Measurements from ENCODE around the gene PRKCG. TPM values are rescaled to one million over a fixed set of nuclear protein-coding genes. Genes with fewer than 3 reads are reported as not detected.
A peak's percentile ranks its signal among the peaks of the same experiment; 100 is the strongest.

The PRKCG gene
- total RNA-seq, 4 donors from 2014 or later = not detected

- H3K9me3 ChIP-seq = no peaks in the 10 kb centered on the region
- intact Hi-C loops (cut with DNase I) = loop anchor here (10.0 kb wide), 1 partner anchor 176 kb away; no protein-coding TSS in a partner anchor
- DNase-seq = no peak
- no peaks in the 10 kb centered on the region for H3K36me3 ChIP-seq
- H3K4me3 ChIP-seq = no peak overlapping the region
- peak overlapping the region in 2 of 4 donors; percentile 34 to 49 for H3K27ac ChIP-seq
- H3K4me1 ChIP-seq = peaks cover 0 to 22% (median 0%) of the 10 kb centered on the region in 3 donors
- peaks cover 0 to 21% (median 0%) of the 10 kb centered on the region in 4 donors for H3K27me3 ChIP-seq
- no peak for TF ChIP-seq POLR2A (IDR thresholded peaks at IDR 0.05)
- no peak for TF ChIP-seq CTCF (IDR thresholded peaks at IDR 0.05)
- 59 to 66% methylated on average over 11 of the region's 11 CpGs for WGBS, 2 donors
These were observed 32.7 kb upstream of the PRKCG start for GRCh38 chr19:53849237-53849676.

DNA sequence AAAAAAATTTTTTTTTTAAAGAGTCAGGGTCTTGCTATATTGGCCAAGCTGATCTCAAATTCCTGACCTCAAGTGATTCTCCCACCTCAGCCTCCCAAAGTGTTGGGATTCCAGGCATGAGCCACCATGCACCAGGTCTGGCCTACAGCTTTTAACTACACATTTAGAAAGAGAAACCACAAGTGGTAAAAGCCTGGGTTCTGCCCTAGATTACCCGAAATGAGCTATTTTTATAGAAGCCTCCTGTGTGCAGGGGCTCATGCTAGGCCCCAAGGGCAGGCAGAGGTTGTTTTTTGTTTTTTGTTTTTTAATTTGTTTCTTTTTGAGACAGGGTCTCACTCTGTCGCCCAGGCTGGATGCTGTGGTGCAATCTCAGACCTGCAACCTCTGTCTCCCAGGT lies 28.3 kb upstream of the PRKCG start:
- no peak for DNase-seq
- no peaks in the 10 kb centered on the region for H3K9me3 ChIP-seq
- H3K27ac ChIP-seq = no peak overlapping the region
- H3K4me3 ChIP-seq = no peak overlapping the region
- H3K27me3 ChIP-seq = peaks cover 0 to 22% (median 0%) of the 10 kb centered on the region in 4 donors
- 58 to 78% methylated on average over 2 of the region's 2 CpGs for WGBS, 2 donors
- H3K4me1 ChIP-seq = peaks cover 0 to 22% (median 0%) of the 10 kb centered on the region in 3 donors
- intact Hi-C loops (cut with DNase I) = no loop called here
- no peaks in the 10 kb centered on the region for H3K36me3 ChIP-seq
- TF ChIP-seq CTCF (IDR thresholded peaks at IDR 0.05) (no peak), POLR2A (IDR thresholded peaks at IDR 0.05) (no peak)

GRCh38 chr19:53864308-53864836 lies 17.6 kb upstream of the PRKCG start:
- WGBS, 2 donors = 73 to 82% methylated on average over 5 to 6 of the region's 6 CpGs
- Histone ChIP-seq H3K4me3 (no peak overlapping the region), H3K27ac (no peak overlapping the region), H3K36me3 (no peaks in the 10 kb centered on the region), H3K9me3 (no peaks in the 10 kb centered on the region), H3K27me3 (peaks cover 0 to 4% (median 0%) of the 10 kb centered on the region in 4 donors), H3K4me1 (peaks cover 23 to 49% (median 29%) of the 10 kb centered on the region in 3 donors)
- intact Hi-C loops (cut with DNase I) = no loop called here
- no peak for DNase-seq
- TF ChIP-seq CTCF (IDR thresholded peaks at IDR 0.05) (no peak), POLR2A (IDR thresholded peaks at IDR 0.05) (no peak)

GRCh38 chr19:53865523-53865917 lies 16.5 kb upstream of the PRKCG start:
- peaks cover 27 to 60% (median 29%) of the 10 kb centered on the region in 3 donors for H3K4me1 ChIP-seq
- intact Hi-C loops (cut with DNase I) = no loop called here
- no peak for TF ChIP-seq POLR2A (IDR thresholded peaks at IDR 0.05)
- no peak for TF ChIP-seq CTCF (IDR thresholded peaks at IDR 0.05)
- peak overlapping the region in 2 of 4 donors; percentile 75 to 79 for H3K4me3 ChIP-seq
- H3K27me3 ChIP-seq = peaks cover 0 to 4% (median 0%) of the 10 kb centered on the region in 4 donors
- no peaks in the 10 kb centered on the region for H3K36me3 ChIP-seq
- no peaks in the 10 kb centered on the region for H3K9me3 ChIP-seq
- WGBS, 2 donors = 24 to 56% methylated on average over 4 to 9 of the region's 9 CpGs
- DNase-seq = no peak
- H3K27ac ChIP-seq = peak overlapping the region; percentile 53 to 96 (median 93)

GRCh38 chr19:53865918-53866864 lies 15.8 kb upstream of the PRKCG start:
- Histone ChIP-seq H3K4me1 (peaks cover 33 to 67% (median 33%) of the 10 kb centered on the region in 3 donors), H3K9me3 (no peaks in the 10 kb centered on the region), H3K36me3 (no peaks in the 10 kb centered on the region), H3K27me3 (peaks cover 0 to 4% (median 0%) of the 10 kb centered on the region in 4 donors), H3K27ac (peak overlapping the region; percentile 53 to 96 (median 93)), H3K4me3 (peak overlapping the region; percentile 15 to 84 (median 77))
- no peak for TF ChIP-seq CTCF (IDR thresholded peaks at IDR 0.05)
- TF ChIP-seq POLR2A (IDR thresholded peaks at IDR 0.05) = peak in 1 of 4 donors; percentile 59
- 9 to 16% methylated on average over 4 to 8 of the region's 50 CpGs for WGBS, 2 donors
- intact Hi-C loops (cut with DNase I) = no loop called here
- no peak for DNase-seq

All from esophagus squamous epithelium (tissue), 5 donors.